ENCODE data around the gene OBI1.

DNA sequence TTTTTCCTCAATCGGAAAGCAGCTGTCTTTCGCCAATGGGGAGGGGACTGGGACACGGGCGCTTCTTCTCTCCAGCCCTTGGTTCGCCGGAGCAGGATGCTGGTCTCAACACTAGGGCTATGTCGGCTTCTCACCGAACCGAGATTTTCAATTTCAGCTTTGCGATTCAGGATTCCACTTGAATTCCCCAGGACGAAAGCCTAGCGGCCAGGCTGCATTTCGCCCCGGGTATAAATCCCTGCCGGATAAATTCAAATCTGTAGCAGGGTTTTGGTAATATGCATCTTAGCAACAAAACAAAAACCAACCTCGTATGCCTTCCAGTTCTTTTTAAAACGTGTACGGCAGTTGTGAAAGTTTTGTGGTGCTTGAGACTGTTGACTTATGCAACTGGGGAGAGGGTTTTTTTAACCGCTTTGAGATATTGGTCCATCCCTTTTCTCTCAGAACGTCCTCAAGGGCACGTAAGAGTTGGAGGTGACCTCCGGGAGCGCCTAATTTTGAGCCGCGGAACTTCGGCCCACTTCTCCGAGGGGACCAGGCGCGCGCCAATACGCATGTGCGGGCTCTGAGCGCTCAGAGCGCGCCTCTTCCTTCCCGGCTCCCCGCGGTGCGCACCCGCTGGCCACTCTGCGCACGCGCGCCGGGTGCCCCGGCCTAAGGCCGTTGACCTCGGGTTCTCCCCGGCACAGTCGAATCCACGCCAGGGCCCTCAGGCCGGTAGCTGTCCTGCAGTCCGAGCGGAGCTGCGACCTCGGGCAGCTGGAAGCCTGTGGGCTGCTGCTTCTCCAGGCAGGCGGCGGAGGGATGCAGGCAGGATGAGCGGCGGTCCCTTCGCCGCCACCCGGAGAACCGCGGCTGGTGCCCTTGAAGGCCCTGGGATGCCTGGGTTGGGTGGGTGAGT is 63.2 kb downstream of the OBI1 start:
- TF ChIP-seq, protein P1, sequence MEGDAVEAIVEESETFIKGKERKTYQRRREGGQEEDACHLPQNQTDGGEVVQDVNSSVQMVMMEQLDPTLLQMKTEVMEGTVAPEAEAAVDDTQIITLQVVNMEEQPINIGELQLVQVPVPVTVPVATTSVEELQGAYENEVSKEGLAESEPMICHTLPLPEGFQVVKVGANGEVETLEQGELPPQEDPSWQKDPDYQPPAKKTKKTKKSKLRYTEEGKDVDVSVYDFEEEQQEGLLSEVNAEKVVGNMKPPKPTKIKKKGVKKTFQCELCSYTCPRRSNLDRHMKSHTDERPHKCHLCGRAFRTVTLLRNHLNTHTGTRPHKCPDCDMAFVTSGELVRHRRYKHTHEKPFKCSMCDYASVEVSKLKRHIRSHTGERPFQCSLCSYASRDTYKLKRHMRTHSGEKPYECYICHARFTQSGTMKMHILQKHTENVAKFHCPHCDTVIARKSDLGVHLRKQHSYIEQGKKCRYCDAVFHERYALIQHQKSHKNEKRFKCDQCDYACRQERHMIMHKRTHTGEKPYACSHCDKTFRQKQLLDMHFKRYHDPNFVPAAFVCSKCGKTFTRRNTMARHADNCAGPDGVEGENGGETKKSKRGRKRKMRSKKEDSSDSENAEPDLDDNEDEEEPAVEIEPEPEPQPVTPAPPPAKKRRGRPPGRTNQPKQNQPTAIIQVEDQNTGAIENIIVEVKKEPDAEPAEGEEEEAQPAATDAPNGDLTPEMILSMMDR (IDR thresholded peaks at IDR 0.05; ENCODE audit: extremely low read depth in 1 of 2, insufficient read depth in 1 of 2, low read depth in 1 of 2, low read length in 2 of 2), result no peak
- TF ChIP-seq POLR2A (IDR thresholded peaks at IDR 0.05; ENCODE audit: low read depth, low read length) (no peak), POLR2AphosphoS5 (IDR thresholded peaks at IDR 0.05; ENCODE audit: insufficient read depth, low read depth, low read length) (no peak), EZH2 (IDR thresholded peaks at IDR 0.05; ENCODE audit: borderline replicate concordance, low read depth, low read length, severe bottlenecking) (peak; percentile 93)
